Kidney tubule cell (primary cell): ENCODE results near the gene PMPCB.

ENCODE experiments used
- DNase-seq: peaks from one replicate; pipeline ENCODE4 v3.0.0-alpha.2; 2018; ENCODE audit warnings: low spot score

PMPCB gene

GRCh38 chr7:103336761-103337160 is 39.5 kb downstream of the PMPCB start:
- no peak for DNase-seq

- DNase-seq = no peak
Observed at GRCh38 chr7:103338864-103339263, 41.6 kb downstream of the PMPCB start.

GRCh38 chr7:103341466-103341865 is 44.2 kb downstream of the PMPCB start:
- DNase-seq = no peak

- no peak for DNase-seq
Observed at GRCh38 chr7:103343332-103343731, 46.1 kb downstream of the PMPCB start.

GRCh38 chr7:103343758-103344452 is 46.7 kb downstream of the PMPCB start:
- peak; percentile 47 for DNase-seq

GRCh38 chr7:103344453-103345149 is 47.4 kb downstream of the PMPCB start, which contains the start of gene DNAJC2:
TSS of gene DNAJC2 (minus strand) at chr7:103344767. CDS start at chr7:103344622, 145 bp downstream.
- DNase-seq = peak; percentile 91

- no peak for DNase-seq
Observed at GRCh38 chr7:103346396-103346795, 49.2 kb downstream of the PMPCB start.

GRCh38 chr7:103347507-103348267 is 50.5 kb downstream of the PMPCB start, which contains the start of gene PSMC2:
TSS of gene PSMC2 (plus strand) at chr7:103347643. CDS start at chr7:103347712, 69 bp downstream.
- DNase-seq = peak; percentile 91

- no peak for DNase-seq
Observed at GRCh38 chr7:103348452-103348851, 51.2 kb downstream of the PMPCB start.

- no peak for DNase-seq
Observed at GRCh38 chr7:103348959-103349358, 51.7 kb downstream of the PMPCB start.

GRCh38 chr7:103349805-103350204 is 52.6 kb downstream of the PMPCB start:
- no peak for DNase-seq
